Smooth muscle cell of the umbilical artery (primary cell): ENCODE results near the gene LBX2. TPM values are rescaled to one million over a fixed set of nuclear protein-coding genes. Genes with fewer than 3 reads are reported as not detected.

Experiments used
- total RNA-seq: library from RNA; depleted of rRNA; stranded (reverse); fragments of >200 nt; gene quantifications from 2 replicates; pipeline ENCODE4 v1.2.3, GENCODE V29; 2014

LBX2 gene, protein sequence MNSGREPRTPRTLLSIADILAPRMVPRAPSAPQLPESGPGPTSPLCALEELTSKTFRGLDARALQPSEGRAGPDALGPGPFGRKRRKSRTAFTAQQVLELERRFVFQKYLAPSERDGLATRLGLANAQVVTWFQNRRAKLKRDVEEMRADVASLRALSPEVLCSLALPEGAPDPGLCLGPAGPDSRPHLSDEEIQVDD
- 1.3 and 1.8 TPM in 2 replicates for total RNA-seq

DNA sequence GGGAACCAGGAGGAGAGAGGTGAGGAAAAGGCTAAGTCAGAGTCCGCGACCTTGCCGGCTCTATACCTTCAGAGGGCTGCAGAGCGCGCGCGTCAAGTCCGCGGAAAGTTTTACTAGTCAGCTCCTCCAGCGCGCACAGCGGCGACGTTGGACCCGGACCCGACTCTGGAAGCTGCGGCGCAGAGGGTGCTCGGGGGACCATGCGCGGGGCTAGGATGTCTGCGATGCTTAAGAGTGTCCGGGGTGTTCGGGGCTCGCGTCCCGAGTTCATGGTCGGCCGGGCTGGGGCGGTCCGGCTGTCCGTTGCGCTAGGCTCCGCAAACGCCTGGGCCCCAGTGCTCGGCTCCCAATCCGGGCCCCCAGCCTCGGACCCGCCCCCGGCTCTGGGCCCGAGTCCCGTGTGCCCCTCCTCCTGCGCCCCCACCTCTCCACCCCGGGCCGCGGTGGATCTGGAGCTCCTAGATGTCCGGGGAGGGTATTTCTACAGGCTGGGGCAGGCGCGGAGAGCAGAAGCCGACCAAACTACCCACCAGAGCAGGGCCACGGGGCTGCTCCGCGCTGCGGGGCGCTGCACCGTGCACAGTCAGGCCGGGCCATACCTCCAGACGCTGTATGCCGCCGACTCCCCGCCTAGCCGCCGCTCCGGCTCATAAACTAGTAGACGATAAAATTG is at the start of gene LBX2:
Gene LBX2 (minus strand): TSS at position 337 of the 673 bp plus-strand sequence. CDS start 66 bp downstream, at position 271.

DNA sequence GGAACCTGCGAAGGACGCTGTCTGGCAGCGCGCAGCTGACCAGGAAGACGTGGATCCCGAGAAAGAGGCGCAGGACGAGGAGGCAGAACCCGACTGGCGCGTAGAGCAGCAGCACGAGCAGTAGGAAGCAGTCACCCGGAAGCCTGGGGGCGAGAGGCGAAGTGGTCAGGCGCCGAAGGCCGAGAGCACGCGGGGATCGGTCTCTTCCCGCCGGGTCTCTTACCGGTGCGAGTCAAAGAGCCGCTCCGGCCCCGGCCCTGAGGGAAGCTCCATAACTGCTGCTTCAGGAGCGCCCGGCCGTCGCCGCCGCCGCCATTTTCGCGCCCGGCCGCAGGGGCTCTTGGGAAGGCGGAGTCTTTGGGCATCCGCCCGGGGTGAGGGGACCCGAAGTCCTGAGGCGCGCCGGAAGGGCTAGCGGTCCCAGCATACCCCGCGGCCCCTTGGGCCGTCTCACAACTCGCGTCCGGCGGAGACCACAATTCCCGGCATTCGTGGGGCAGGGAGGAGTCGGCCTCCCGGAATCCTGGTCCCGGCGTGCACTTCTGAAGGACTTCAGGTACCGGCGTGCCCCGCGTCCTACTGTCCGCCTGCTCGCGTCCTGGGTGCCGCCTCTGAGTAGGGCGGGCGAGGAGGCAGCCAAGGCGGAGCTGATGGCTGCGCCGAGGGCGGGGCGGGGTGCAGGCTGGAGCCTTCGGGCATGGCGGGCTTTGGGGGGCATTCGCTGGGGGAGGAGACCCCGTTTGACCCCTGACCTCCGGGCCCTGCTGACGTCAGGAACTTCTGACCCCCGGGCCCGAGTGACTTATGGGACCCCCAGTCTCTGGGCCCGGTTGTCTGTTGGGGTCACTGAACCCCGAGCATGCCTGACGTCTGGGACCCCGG is 30.2 kb upstream of the LBX2 start, which contains the start of the genes AUP1 and HTRA2:
Gene AUP1 (minus strand): TSS at position 350 of the 882 bp plus-strand sequence. CDS start 77 bp downstream, at position 273.
Gene HTRA2 (plus strand): TSS at position 577 of the 882 bp plus-strand sequence. CDS start 74 bp downstream, at position 651.

DNA sequence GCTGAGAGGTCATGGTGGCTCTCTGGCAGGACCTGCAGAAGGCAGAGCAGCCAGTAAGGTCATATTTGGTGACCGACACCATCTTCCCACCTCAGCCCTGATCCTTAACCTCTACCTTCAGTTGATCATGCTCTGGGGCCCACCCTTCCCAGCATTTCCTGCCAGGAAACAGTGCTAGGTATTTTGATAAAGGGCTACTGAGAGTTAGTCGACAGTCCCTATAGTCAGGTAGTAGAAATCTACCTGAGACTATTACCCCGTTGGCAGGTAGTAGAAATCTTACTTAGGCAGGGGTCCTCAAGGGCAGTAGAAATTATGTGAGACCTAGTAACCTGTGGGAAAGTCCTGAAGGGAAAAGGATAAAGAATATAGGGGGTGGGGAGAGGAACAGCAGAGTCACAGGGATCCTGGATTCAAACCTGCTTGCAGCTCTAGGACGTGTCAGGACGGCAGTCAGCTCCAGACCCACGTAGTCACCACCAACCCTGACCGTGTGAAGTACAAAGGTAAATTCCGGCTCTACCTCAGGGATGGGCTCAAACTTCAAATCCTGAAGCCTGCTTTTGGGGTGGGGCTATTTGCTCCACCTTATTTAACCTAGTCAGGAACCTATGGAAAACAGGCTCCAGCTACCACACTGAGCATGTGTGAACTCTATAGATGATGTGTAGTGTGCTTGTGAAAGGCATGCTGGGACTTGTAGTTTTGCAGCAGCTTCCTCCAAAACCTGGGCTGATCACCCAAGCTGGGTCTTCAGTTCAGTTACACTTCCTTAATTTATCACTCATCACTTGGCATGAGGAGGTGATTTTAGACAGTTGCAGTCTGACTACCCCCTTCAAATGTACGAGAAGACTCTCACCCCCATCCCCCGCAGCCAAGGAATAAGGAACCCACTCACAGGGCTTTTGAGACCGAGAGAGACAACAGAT is 26.6 kb upstream of the LBX2 start, which contains the start of gene DQX1:
Gene DQX1 (minus strand): TSS at position 515 of the 932 bp plus-strand sequence. CDS start 502 bp downstream, at position 13.

DNA sequence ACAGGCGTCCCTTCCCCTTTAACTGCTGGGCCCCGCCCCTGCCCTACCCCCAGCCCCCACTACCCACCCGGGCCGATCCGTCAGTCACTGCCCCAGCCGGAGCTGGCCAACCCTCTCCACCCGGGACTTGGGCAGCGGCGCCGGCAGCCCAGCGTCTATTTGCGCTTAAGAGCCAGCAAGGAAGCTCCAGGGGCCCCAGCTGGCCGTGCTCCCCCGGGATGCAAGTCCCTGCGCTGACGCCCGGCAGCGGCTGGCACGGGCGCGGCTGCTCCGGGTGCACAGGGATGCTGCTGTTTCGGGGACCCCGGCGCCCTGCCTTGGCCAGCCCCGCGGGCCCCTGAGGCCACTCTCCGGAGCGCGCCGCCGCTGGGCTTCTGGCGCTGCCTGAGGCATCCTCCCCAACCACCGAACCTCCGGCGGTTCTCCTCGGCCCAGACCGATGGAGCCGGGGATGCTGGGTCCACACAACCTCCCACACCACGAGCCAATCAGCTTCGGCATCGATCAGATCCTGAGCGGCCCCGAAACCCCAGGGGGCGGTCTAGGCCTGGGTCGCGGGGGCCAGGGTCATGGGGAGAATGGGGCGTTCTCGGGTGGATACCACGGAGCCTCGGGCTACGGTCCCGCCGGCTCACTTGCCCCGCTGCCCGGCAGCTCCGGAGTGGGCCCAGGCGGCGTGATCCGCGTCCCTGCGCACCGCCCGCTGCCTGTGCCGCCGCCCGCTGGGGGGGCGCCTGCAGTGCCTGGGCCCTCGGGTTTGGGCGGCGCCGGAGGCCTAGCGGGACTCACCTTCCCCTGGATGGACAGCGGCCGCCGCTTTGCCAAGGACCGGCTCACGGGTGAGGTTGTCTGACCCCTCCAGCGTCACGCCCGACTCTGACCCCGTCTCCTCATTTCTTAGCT is 15.2 kb upstream of the LBX2 start, which contains the start of gene TLX2:
Gene TLX2 (plus strand): TSS at position 83 of the 903 bp plus-strand sequence. CDS start 357 bp downstream, at position 440.

DNA sequence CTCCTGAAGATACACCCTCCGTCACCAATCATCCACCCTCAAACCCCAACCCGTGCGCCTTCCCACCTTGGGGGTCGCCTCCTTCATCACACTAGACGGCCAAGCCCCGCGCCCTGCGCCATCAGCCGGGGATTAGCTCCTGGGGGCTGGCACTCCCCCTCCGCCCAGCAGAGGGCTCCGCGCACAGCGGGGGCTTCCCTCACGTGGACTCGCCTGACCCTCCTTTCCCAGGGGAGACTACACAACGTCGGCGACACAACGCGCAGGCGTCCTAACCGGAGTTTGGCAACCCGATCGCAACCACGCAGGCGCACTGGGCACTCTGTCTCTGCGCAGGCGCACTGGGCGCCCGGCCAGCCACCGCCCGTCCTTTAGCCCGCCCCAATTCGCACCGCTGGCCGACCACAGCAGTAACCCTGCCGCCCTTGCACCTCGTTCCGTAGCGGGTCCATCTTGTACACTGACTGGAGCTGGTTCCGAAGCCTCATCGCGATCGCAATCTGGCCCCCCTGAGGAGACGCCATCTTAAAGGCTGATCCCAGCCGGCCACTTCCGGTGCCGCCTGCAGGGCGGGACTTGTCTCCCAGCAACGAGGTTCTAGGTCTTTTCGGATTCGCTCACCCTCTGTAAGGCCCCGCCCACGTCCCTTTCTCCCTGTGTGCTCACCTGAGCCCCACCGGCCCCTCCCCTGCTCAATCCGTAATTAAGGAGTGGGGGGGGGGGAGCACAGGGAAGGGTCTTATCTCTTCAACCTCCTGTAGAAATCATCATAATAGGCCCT is 7.9 kb upstream of the LBX2 start, which contains the start of gene PCGF1:
Gene PCGF1 (minus strand): TSS at position 551 of the 781 bp plus-strand sequence. CDS start 27 bp downstream, at position 524.

DNA sequence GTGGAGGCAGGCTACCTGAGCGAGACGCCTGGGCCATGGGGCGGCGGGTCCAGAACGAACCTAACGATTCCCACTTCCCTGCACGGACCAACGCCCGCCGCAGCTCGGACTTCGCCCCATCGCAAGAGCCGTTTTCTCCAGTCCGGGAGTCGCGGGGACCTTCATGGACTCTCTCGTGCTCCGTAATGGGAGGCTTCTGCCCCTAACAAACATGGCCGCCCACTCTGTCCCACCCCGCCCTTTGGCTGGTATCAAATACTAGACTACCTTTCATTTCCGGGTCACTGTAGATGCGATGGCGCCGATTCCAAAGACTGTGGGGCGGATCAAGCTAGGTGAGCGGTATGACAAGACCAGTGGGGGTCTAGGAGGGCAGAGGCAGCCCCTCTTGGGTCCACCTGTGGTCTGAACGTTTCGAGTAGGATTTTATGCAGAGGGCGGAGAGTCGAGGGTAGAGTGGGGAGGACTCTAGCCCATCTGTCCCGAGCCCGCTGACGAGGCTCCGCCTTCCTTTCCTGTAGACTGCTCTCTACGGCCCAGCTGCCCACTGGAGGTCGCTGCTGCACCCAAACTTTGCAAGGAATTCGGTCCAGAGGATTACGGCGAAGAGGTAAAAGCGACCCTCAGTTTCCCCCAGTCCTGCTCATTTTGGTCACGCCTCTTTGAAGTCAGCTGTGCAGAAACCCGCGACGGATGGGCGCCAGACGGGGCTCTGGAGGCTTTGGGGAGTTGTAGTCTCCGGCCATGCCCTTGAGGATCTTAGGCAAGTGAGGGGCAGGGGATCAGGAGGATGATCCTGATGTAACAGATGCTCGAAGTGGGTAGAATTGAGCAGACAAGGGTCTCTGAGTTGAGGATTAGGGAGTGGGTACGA is 16.4 kb downstream of the LBX2 start, which contains the start of the genes CCDC142 and TTC31:
Gene CCDC142 (minus strand): TSS at position 198 of the 874 bp plus-strand sequence. CDS start 161 bp downstream, at position 37.
Gene TTC31 (plus strand): TSS at position 281 of the 874 bp plus-strand sequence. CDS start 15 bp downstream, at position 296.

DNA sequence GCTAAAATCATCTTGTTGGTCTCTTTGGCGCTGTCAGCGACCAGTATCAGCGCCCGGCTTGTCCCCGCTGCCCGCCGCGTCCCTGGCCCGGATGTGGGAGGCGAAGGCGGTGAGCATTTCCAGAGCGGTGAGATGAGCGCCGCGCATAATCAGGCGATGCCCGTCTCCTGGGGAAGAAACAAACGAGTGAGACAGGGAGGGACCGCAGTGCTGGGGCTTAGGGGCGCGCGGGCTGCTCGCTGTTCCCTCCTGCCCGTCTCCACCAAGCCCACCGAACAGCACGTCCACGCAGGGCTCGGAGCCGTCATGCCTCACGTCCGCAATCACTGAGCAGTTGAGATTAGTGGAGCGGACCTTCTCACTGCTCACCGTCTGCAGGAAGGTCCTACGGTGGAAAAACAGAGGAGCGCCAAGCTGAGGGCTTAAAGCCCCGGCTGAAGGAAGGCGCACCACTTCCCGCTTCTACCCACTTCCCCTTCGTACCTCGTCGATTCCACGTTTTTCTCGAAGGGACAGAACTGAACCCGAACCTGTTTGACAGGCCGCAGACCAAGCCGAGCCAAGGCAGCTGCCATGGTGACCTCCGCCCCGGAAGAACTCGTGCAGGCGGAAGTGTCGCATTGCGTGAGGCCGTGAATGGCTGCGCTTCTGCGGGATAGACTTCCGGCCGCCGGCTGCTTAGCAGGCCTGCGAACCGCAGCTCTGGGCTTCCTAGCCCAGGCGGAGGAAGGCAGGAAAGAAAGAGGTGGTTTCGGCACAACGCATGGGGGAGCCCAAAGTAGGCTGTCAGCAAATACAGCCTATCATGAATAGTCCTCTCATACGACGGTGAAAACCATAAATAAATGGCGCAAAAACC is 27.1 kb downstream of the LBX2 start, which contains the start of gene MRPL53:
Gene MRPL53 (minus strand): TSS at position 595 of the 859 bp plus-strand sequence. CDS start 20 bp downstream, at position 575.

DNA sequence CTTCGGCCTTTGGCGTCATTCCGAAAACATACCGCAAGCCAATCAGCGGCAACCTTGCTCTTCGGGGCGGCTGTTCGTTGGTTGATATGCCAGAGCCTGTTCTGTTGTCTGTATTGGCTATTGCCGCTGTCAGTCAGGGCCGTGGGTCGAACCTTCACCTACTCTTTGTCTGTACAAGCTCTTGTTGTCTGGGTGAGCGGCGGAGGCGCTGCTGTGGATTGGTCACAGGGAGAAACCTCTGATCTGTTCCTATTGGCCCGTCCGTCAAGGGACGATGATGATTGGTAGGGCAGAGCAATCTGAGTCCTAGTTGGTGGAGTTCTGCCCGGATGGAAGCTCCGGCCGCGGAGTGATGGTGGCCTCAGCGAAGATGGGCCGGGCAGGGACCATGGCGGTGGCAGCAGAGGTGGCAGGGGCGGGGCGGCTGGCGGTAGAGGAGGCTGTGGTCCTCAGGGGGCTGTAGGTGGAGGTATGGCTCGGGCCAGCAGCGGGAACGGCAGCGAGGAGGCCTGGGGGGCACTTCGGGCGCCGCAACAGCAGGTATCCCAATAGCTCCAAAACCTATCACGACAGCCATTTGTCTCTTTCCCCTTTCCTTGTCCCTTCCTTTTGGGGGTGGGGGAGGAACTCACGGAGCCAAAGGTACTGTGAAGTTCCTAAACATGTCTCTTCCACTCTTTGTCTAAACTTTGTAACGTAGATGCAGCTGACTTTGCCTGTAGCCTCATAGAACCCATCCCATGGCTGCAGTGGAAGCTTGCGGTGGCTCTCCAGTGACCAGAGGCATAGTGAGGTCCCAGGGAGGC is 41.1 kb downstream of the LBX2 start, which contains the start of gene WBP1:
Gene WBP1 (plus strand): TSS at position 307 of the 806 bp plus-strand sequence. CDS start 165 bp downstream, at position 472.

DNA sequence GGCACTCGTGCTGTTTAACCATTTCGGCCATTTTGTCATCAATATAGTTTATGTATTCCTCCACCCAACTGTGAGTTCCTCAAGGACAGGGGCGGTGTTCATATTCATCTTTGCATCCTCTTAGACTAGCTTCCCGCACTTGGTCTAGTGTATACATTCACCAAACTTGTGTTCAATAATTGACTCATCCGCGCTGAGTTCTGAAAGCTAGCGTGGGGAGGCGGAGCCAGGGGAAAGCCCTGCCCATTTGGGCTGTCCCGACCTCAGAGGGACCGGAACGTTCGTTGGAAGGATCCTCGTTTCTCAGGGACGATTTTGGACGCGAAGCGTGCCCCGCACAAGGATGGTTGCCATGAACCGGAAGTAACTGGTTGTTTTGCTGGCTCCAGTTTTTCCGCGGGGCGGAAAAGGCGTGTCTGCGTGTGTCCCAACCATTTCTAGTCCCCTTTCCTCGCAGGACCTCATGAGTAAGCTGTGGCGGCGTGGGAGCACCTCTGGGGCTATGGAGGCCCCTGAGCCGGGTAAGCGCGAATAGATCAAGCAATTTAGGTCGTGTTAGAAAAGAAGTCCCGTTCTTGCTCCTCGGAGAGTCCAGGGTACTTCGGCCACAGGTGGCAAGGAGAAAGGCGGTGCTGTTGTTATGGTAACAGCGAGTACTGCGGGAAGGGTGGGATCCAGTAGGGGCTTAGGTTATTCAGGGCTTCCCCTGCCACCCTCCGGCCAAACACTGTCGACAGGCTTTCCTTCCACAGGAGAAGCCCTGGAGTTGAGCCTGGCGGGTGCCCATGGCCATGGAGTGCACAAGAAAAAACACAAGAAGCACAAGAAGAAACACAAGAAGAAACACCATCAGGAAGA is 44.5 kb downstream of the LBX2 start, which contains the start of gene INO80B:
Gene INO80B (plus strand): TSS at position 434 of the 858 bp plus-strand sequence. CDS start 30 bp downstream, at position 464.

Other genes with a start within 250 kb of the LBX2 start
- gene SLC4A5, start 156.2 kb downstream of the LBX2 start, total RNA-seq = 0.83 TPM in 1 of 2 replicates, not detected in the other
- gene DCTN1, start 119.3 kb downstream of the LBX2 start, total RNA-seq = 153 and 193 TPM in 2 replicates
- gene C2orf81, start 78.0 kb downstream of the LBX2 start, total RNA-seq = 0.30 and 0.78 TPM in 2 replicates
- gene WDR54, start 77.9 kb downstream of the LBX2 start, total RNA-seq = 31.8 and 48.3 TPM in 2 replicates
- gene RTKN, start 57.7 kb downstream of the LBX2 start, total RNA-seq = 14.6 and 17.6 TPM in 2 replicates
- gene INO80B, start 44.5 kb downstream of the LBX2 start, total RNA-seq = 10.4 and 20.2 TPM in 2 replicates
- gene WBP1, start 41.2 kb downstream of the LBX2 start, total RNA-seq = 34.3 and 62.7 TPM in 2 replicates
- 96.2 and 110 TPM in 2 replicates for gene MOGS, start 34.2 kb downstream of the LBX2 start, total RNA-seq
- 16.4 and 25.2 TPM in 2 replicates for gene MRPL53, start 26.9 kb downstream of the LBX2 start, total RNA-seq
- 23.2 and 25.2 TPM in 2 replicates for gene CCDC142, start 16.6 kb downstream of the LBX2 start, total RNA-seq
- 12.8 and 13.9 TPM in 2 replicates for gene TTC31, start 16.5 kb downstream of the LBX2 start, total RNA-seq
- gene PCGF1, start 8.1 kb upstream of the LBX2 start, total RNA-seq = 18.2 and 28.2 TPM in 2 replicates
- not detected in 2 replicates for gene TLX2, start 14.8 kb upstream of the LBX2 start, total RNA-seq
- gene DQX1, start 26.6 kb upstream of the LBX2 start, total RNA-seq = 0.32 TPM in 1 of 2 replicates, not detected in the other
- 53.9 and 72.8 TPM in 2 replicates for gene AUP1, start 30.1 kb upstream of the LBX2 start, total RNA-seq
- 29.3 and 36.5 TPM in 2 replicates for gene HTRA2, start 30.3 kb upstream of the LBX2 start, total RNA-seq
- 87.4 and 203 TPM in 2 replicates for gene LOXL3, start 54.3 kb upstream of the LBX2 start, total RNA-seq
- 28.6 and 32.1 TPM in 2 replicates for gene DOK1, start 55.1 kb upstream of the LBX2 start, total RNA-seq
- gene M1AP, start 148.7 kb upstream of the LBX2 start, total RNA-seq = under 0.01 and 0.05 TPM in 2 replicates
- gene SEMA4F, start 154.6 kb upstream of the LBX2 start, total RNA-seq = 6.8 and 13.7 TPM in 2 replicates